ENCODE data around the gene TBX15. TPM values are rescaled to one million over a fixed set of nuclear protein-coding genes. Genes with fewer than 3 reads are reported as not detected.

The TBX15 gene
- total RNA-seq, 1 experiment from 2014 or later, result 0.32 TPM

GRCh38 chr1:118900643-118901440 is 87.3 kb downstream of the TBX15 start:
- POLR2A ChIA-PET (ENCODE audit: low non-redundant PET), result no interaction called here
- Histone ChIP-seq H3K9me3 (ENCODE audit: low read depth, low read length, poor library complexity, severe bottlenecking) (no peaks in the 10 kb centered on the region), H3K36me3 (ENCODE audit: insufficient read depth, low read length, poor library complexity, severe bottlenecking) (no peaks in the 10 kb centered on the region), H3K27me3 (replicated peaks; ENCODE audit: insufficient read depth, low read depth, low read length, poor library complexity) (no peaks in the 10 kb centered on the region), H3K27ac (ENCODE audit: low read depth, low read length, poor library complexity, severe bottlenecking) (no peak overlapping the region), H3K4me1 (ENCODE audit: insufficient read depth, low read length, poor library complexity, severe bottlenecking) (no peaks in the 10 kb centered on the region), H3K4me3 (ENCODE audit: low read depth, low read length, poor library complexity, severe bottlenecking) (no peak overlapping the region)
- CTCF ChIA-PET, result no interaction called here
- no peak for DNase-seq (ENCODE audit: low spot score)
- TF ChIP-seq EZH2 (IDR thresholded peaks at IDR 0.05; ENCODE audit: borderline replicate concordance, low read depth, low read length, poor library complexity, severe bottlenecking), result no peak
- no peak for TF ChIP-seq CTCF (conservative IDR thresholded peaks at IDR 0.05; ENCODE audit: low read depth, low read length)
- intact Hi-C loops (cut with micrococcal nuclease; ENCODE audit: unreplicated experiment), result no loop called here
- no TSS peak for BruUV-seq (replicated peaks)

DNA sequence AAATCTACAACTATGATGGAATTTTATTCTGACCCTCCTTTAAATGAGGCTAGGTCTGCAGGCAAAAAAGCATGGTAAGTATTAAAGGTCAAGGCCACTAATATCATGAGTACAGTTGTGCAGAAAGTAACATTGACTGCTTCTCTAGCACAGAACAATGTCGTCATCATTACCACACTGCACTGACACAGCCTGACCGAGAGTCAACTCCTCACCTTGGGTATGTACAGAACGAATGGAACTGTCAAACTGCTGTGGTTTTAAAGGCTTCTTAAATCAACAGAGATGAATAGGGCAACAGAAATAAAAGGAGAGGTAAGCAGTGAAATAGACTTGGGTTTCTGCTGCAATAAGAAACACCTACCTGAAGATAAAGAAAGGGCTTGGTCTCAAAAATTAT is 88.8 kb downstream of the TBX15 start:
- Histone ChIP-seq H3K36me3 (ENCODE audit: insufficient read depth, low read length, poor library complexity, severe bottlenecking) (no peaks in the 10 kb centered on the region), H3K9me3 (ENCODE audit: low read depth, low read length, poor library complexity, severe bottlenecking) (no peaks in the 10 kb centered on the region), H3K27me3 (replicated peaks; ENCODE audit: insufficient read depth, low read depth, low read length, poor library complexity) (no peaks in the 10 kb centered on the region), H3K4me1 (ENCODE audit: insufficient read depth, low read length, poor library complexity, severe bottlenecking) (no peaks in the 10 kb centered on the region), H3K4me3 (ENCODE audit: low read depth, low read length, poor library complexity, severe bottlenecking) (no peak overlapping the region), H3K27ac (ENCODE audit: low read depth, low read length, poor library complexity, severe bottlenecking) (no peak overlapping the region)
- TF ChIP-seq EZH2 (IDR thresholded peaks at IDR 0.05; ENCODE audit: borderline replicate concordance, low read depth, low read length, poor library complexity, severe bottlenecking) (no peak), CTCF (conservative IDR thresholded peaks at IDR 0.05; ENCODE audit: low read depth, low read length) (no peak)
- BruUV-seq (replicated peaks), result no TSS peak
- intact Hi-C loops (cut with micrococcal nuclease; ENCODE audit: unreplicated experiment), result no loop called here
- POLR2A ChIA-PET (ENCODE audit: low non-redundant PET), result interaction anchor here (0.6 kb wide), 1 partner anchor 645 kb away, joined by 3 read pairs; no protein-coding TSS in a partner anchor
- no peak for DNase-seq (ENCODE audit: low spot score)
- CTCF ChIA-PET, result no interaction called here

DNA sequence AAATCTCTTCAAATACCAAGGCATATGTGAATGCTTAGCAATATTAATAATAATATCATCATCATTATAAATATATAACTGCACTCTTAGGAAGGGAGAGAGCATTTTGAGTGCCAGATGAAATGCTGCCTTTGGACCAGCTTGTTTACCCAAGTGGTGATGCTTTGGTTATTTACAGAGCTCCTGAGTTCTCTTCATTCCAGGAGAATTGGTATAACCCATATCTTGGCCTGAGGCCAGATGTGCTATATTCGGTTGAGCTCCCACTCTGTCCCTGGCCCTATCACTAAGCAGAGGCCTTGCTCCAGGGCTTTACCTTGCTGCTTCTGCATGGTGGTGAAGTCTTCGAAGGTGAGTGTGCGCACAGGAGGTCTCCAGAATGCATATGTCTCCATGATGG is 89.4 kb downstream of the TBX15 start:
- Histone ChIP-seq H3K4me1 (ENCODE audit: insufficient read depth, low read length, poor library complexity, severe bottlenecking) (no peaks in the 10 kb centered on the region), H3K27ac (ENCODE audit: low read depth, low read length, poor library complexity, severe bottlenecking) (no peak overlapping the region), H3K9me3 (ENCODE audit: low read depth, low read length, poor library complexity, severe bottlenecking) (no peaks in the 10 kb centered on the region), H3K27me3 (replicated peaks; ENCODE audit: insufficient read depth, low read depth, low read length, poor library complexity) (no peaks in the 10 kb centered on the region), H3K4me3 (ENCODE audit: low read depth, low read length, poor library complexity, severe bottlenecking) (no peak overlapping the region), H3K36me3 (ENCODE audit: insufficient read depth, low read length, poor library complexity, severe bottlenecking) (no peaks in the 10 kb centered on the region)
- no peak for DNase-seq (ENCODE audit: low spot score)
- POLR2A ChIA-PET (ENCODE audit: low non-redundant PET), result no interaction called here
- BruUV-seq (replicated peaks), result no TSS peak
- no peak for TF ChIP-seq CTCF (conservative IDR thresholded peaks at IDR 0.05; ENCODE audit: low read depth, low read length)
- no peak for TF ChIP-seq EZH2 (IDR thresholded peaks at IDR 0.05; ENCODE audit: borderline replicate concordance, low read depth, low read length, poor library complexity, severe bottlenecking)
- CTCF ChIA-PET, result no interaction called here
- intact Hi-C loops (cut with micrococcal nuclease; ENCODE audit: unreplicated experiment), result no loop called here

Data from A673 (cell line).